ENCODE data around the gene SMARCD3.

The SMARCD3 gene

GRCh38 chr7:151250181-151251132 lies 2.0 kb upstream of the SMARCD3 start:
- in situ Hi-C loops (cut with HindIII; ENCODE audit: low sequenced_read_pairs): loop anchor here (5.0 kb wide), 2 partner anchors 52 to 83 kb away; partner anchors contain the start of gene GBX1

GRCh38 chr7:151249732-151250072 lies 1.2 kb upstream of the SMARCD3 start:
- in situ Hi-C loops (cut with HindIII; ENCODE audit: low sequenced_read_pairs): loop anchor here (5.0 kb wide), 2 partner anchors 53 to 82 kb away; partner anchors contain the start of gene GBX1

GRCh38 chr7:151249034-151249731 lies 689 bp upstream of the SMARCD3 start:
- in situ Hi-C loops (cut with HindIII; ENCODE audit: low sequenced_read_pairs): no loop called here

- in situ Hi-C loops (cut with HindIII; ENCODE audit: low sequenced_read_pairs): no loop called here
These were observed 716 bp downstream of the SMARCD3 start for GRCh38 chr7:151247611-151248345.

- in situ Hi-C loops (cut with HindIII; ENCODE audit: low sequenced_read_pairs): no loop called here
These were observed 1.5 kb downstream of the SMARCD3 start for GRCh38 chr7:151246851-151247580.

- in situ Hi-C loops (cut with HindIII; ENCODE audit: low sequenced_read_pairs): no loop called here
These were observed 2.2 kb downstream of the SMARCD3 start for GRCh38 chr7:151246102-151246850.

GRCh38 chr7:151245360-151246101 lies 3.0 kb downstream of the SMARCD3 start:
- in situ Hi-C loops (cut with HindIII; ENCODE audit: low sequenced_read_pairs): no loop called here

GRCh38 chr7:151244841-151245346 lies 3.6 kb downstream of the SMARCD3 start:
- in situ Hi-C loops (cut with HindIII; ENCODE audit: low sequenced_read_pairs): no loop called here

GRCh38 chr7:151244196-151244840 lies 4.2 kb downstream of the SMARCD3 start:
- in situ Hi-C loops (cut with HindIII; ENCODE audit: low sequenced_read_pairs): no loop called here

- in situ Hi-C loops (cut with HindIII; ENCODE audit: low sequenced_read_pairs): no loop called here
These were observed 4.9 kb downstream of the SMARCD3 start for GRCh38 chr7:151243408-151244195.

GRCh38 chr7:151243045-151243349 lies 5.5 kb downstream of the SMARCD3 start:
- in situ Hi-C loops (cut with HindIII; ENCODE audit: low sequenced_read_pairs): no loop called here

- in situ Hi-C loops (cut with HindIII; ENCODE audit: low sequenced_read_pairs): no loop called here
These were observed 6.1 kb downstream of the SMARCD3 start for GRCh38 chr7:151242159-151243044.

GRCh38 chr7:151241755-151242096 lies 6.8 kb downstream of the SMARCD3 start:
- in situ Hi-C loops (cut with HindIII; ENCODE audit: low sequenced_read_pairs): no loop called here

- in situ Hi-C loops (cut with HindIII; ENCODE audit: low sequenced_read_pairs): no loop called here
These were observed 7.3 kb downstream of the SMARCD3 start for GRCh38 chr7:151240942-151241754.

- in situ Hi-C loops (cut with HindIII; ENCODE audit: low sequenced_read_pairs): no loop called here
These were observed 8.0 kb downstream of the SMARCD3 start for GRCh38 chr7:151240536-151240935.

GRCh38 chr7:151239837-151240459 lies 8.5 kb downstream of the SMARCD3 start:
- in situ Hi-C loops (cut with HindIII; ENCODE audit: low sequenced_read_pairs): no loop called here
